HG03045 (cell line): ENCODE measurements around the gene CYBA.

Experiments
- ATAC-seq: cut with Tn5 transposase; IDR thresholded peaks from one replicate; pipeline ENCODE4 v1.9.1; 2021; ENCODE audit warnings: mild to moderate bottlenecking, moderate library complexity; ENCODE audit not compliant: unreplicated experiment

The CYBA gene

DNA sequence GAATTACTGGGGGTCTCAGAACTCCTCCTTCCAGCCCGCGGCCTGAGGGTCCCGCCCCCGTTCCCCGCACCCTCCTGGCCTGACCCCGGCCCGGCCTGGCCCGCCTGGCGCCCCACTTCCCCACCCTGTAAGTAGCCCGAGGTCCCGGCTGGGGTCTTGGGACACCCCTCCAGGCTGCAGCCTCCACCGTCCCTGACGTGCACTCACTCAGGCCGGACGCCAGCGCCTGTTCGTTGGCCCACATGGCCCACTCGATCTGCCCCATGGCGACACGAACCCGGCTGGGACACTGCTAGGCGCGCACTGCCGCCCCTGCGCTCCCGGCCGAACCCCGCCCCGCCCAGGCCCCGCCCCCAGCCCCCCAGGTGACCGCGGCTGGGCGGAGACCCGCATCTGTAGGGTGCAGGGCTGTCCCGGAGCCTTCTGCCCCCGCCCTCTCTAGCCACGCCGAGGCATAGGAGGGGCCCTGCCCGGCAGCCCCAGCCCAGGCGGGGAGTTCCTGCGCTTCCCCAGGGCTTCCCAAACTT lies at the start of gene CYBA:
CYBA (minus strand) TSS at position 305 of the 527 bp plus-strand sequence; CDS start at position 265, 40 bp downstream.
- peak; percentile 76 for ATAC-seq

DNA sequence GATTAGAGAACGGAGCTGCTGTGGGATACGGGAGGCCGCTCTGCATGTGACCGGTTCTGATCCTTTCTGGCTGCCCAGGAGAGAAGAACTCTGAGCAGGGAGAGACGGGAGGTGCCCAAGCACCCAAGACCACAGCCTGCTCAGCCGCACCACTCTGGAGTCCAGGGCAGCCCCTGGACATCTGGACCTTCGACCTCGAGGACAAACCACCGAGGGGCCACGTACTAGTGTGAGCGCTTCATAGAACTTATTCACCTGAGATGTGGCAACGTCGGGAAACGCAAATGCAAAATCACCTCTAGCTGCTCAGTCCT lies 49.4 kb upstream of the CYBA start:
- no peak for ATAC-seq

DNA sequence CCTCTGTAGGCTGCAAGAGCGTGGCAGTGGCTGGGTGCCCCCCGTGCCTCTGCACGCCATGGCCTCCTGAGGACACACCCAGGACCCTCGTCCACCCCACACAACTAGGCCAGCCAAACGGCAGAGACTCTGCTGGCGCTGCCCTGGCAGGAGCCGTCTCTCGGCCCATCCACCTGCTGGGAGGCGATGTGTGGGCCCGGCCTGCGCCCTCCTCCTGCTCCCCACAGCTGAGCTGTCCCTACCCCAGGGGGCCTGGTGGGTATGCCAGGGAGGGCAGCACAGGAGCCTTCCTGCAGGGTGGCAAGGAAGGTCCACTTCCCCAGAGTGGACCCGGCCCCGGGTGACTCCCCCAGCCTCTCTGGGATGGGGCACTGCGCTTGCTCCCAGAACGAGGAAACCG lies 48.3 kb upstream of the CYBA start:
- no peak for ATAC-seq

DNA sequence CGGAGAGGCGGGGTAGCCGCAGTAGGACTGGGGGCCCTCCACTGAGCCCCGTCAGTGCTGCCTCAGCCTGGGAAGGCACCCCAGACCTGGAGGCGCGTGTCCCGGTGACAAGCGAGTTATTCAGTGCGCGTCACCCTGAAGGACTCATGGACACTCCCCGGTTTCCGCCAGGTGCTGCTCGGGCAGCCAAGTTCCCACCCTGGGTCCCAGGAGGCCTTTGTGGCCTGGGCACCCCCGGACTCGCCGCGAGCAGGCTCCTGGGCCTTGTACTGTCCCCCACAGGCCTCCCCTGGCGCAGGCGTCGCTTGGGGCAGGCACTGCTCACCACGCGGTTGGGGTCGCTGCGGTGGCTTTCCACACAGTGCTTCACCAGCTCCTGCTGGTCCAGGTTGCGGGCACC lies 47.8 kb upstream of the CYBA start:
- ATAC-seq, result no peak

DNA sequence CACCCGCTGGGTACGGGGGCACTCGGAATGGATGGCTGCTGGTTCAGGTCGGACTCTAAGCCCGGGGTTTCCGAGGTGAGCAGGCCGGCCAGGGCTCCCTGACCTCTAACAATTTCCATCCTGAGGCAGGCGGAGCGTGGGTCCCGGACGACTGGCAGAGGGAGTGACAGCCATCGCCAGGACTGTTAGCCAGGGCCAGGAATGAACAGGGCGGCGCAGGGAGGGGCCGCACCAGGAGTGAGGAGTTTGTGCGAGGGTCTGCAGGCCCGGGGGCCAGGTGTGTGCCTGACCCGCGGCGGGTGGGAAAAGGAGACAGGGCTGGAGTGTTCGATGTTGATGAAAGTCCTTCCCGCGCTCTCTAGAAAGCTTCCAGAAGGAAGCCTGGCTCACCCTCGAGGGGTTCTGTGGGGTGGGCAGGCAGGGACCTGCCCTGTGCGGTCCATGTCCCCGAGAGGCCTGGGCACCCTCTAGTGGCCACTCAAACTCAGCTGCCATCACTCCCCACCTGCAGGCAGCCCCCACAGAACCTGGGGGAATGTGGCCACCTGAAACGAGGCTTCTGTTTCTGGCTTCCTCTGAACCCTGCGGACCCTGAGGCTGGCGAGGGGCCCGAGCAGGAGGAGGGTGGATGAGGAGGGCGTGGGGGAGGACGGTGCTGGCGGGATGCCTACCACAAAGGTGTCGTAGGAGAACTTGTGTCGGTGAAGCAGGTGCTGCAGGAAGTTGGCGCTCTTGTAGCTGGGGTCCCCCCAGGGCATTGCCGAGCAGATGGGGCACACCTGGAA lies 47.2 kb upstream of the CYBA start:
- ATAC-seq, result no peak

DNA sequence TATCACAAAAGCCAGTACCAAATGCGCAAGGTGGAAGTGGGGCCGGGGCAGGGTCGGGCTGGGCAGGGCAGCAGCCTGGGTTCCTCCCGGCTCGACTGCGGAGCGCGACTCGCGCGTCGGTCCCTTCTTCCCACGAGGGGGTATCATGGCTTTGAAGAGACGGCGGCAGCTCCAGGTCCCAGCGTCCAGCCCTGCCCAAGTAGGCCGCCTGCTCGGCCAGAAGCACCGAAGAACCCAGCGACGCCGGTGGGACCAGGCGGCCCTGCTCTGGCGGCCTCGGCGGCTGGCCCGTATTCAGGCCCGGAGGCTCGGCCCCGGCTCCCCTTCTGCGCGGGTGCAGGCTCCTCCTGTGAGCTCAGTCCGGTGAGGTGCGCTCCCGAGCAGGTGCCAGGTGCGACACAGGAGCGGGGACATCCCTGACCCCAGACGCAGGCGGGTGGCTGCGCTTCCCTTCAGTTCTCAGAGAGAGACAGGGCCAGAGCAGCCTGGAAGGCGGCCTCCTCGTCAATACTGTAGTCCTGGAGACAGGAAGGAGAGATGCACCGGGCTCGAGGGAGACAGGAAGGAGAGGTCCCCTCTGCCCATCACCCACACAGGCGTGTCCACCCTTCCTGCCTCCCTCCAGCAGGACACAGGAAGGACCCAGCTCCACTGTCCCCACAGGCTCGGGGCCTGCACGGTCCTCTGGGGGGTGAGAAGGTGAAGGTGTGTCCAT lies 46.4 kb upstream of the CYBA start:
- no peak for ATAC-seq

DNA sequence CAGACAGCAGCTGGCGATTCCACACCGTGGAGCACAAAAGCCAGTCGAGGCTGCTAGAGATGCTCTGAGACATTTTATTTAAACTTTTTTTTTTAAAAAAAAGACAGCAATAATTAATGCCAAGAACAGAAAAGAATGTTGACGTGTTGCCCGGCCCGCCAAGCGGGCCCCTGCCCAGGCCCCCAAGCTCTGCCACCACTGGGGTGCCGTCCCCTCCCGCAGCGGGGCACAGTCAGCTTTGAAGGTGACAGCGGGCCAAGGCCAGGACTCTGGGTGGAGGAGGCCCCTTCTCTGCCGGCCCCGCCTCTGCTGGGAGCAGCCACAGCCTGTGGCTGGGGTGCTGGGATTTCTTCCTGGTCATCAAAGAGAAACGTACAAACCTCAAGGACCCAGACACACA lies 45.6 kb upstream of the CYBA start:
- ATAC-seq, result no peak

DNA sequence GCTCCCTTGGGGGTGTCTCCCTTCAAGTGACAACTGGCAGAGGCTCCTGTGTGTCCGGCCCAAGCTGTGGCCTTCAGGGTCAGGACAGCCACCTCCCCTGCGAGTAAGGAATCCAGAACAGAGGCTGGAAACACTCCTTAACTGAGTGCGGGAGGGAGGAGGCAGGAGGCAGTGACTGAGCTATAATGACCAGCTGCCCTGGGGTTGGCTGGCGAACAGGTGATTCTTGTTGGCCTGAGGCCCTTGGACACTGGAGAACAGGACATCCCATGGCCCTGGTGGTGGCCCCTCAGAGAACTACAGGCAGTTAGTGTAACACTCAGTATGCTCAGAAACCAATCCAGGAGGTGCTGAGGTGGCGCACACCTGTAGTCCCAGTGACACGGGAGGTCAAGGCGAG lies 44.9 kb upstream of the CYBA start:
- ATAC-seq, result no peak

DNA sequence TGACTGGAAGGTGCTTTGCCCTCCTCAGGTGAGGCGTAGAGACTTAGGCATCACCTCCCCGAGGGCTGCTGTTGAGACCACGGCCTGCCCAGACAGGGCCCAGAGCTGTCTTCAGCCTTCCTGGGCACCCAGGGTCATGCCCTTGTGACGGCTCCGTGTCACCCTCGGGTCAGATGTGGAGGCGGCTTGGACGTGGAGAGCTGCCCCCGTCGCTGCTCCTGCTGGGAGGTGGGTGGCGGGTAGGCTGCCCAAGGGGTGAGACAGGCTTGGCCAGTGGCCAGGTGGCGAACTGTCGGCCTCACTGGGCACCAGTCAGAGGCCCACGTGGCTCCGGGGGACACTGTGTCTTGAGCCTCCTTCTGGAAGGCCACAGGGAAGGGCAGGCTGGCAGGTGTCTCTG lies 44.4 kb upstream of the CYBA start:
- no peak for ATAC-seq

DNA sequence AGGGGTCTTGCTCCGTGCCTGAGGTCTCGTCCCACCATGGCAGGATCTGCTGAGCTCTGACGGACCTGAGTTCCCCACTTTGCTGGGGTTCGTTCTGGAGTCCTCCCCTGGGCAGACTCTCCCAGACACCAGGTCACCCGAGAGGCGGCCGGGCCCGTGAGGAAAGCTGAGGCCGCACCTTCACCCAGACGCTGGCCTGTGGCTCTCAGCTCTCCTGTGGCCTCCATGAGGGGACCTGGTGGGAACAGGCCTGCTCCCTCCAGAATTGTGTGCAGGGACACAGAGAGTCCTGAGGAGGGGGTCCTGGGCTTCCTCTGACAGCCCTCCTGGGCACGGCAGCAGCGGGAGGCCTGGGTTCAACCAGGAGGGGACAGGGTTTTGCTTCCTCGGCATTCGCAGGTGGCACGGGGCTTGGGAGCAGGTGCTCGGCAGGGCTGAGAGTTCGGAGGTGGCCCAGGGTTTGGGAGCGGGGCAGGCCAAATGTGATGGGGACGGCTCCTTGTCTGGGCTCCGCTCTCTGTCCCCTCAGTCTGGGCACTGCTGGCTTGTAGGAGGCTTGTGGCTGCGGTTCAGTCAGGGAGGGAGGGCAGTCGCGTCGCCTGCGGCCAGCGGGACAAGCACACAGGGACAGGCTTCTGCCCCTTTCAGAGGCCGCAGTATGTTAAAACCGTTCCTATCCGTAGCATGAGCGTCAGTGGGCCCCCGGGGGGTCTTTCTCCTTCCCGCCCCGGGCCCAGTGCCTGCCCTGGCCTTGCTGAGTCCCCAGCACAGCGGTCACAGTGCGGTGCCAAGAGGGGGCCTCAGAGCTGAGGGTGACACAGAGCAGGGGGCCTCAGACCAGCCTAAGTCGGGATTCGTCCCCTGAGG lies 43.6 kb upstream of the CYBA start:
- no peak for ATAC-seq

DNA sequence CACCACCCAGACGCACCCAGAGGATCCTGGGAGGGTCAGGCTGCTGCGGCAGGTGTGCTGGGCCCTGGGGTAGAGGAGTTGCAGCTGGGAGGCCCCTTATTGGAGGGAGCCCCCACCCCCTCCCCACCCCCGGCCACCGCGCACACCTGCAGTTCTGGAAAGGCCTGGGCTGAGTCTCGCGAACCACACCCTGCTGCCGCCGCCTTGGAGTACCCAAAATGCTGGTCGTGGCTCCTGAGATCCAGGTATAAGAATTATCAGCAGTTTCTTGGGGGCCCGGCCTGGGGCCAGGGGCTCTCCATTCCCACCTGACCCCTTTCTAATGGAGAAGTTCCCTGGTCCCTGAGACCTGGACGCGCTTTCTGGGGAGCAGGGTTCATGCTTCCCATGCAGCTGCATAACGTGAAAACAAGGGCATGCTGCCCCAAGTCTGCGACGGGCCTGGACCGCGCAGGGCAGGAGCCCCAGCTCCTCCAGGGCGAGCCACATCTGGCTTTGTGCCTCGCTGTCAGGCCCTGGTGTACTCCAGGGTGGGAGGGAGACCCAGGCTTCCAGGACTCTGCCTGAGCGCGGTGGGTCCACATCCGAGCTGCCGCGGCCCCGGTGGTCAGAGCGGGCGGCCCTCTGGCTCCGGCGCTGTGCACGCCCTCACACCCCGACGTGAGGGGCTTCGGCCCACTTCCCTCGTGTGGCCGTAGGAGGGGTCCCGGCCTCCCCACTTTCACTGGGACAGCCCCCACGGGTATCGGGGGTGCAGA lies 42.7 kb upstream of the CYBA start:
- no peak for ATAC-seq

DNA sequence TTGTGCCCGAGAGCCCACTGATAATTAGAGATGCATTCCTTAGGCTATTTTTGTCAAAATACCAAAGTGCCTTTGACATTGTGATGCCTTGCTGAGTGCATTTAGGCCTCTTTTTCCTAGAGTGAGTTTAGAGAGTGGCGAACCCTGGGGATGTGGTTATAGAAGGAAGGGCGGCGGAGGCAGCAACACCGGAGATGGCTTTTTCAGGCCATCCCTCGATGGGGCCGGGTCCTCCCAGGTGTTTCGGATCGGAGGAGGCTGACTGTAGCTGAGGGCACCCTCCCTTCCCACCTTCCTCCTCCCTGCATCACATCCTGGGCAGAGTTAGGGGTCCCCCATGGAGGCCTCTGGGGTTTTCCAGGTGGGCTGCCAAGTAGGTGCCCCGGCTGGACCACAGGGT lies 42.0 kb upstream of the CYBA start:
- no peak for ATAC-seq

DNA sequence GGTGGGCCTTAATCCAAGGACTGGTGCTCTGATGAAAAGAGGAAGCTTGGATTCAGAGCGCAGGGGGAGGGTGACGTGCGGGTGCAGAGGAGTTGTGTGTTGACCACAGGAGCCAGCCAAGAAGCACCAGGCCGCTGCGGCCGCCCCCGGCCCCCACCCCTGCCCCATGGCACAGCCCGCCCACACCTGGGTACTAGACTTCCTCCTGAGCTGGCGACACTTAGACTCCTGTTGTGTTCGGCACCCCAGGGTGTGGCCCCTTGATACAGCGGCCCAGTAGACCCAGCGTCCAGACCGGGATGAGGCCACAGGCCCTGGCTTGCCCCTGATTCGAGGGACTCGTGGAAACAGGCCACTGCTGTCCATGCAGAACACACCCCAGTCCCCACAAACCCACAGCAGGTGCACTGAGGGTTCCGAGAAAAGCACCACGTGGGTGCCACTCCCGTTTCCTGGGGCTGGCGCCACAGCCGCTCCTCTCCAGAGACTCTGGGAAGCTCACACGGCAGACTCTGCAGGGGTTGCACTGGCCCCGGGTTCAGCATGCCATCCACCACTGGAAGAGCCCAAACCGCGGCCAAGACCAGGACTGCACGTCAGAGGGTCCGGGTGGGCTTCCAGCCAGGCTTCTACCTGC lies 41.2 kb upstream of the CYBA start:
- no peak for ATAC-seq

DNA sequence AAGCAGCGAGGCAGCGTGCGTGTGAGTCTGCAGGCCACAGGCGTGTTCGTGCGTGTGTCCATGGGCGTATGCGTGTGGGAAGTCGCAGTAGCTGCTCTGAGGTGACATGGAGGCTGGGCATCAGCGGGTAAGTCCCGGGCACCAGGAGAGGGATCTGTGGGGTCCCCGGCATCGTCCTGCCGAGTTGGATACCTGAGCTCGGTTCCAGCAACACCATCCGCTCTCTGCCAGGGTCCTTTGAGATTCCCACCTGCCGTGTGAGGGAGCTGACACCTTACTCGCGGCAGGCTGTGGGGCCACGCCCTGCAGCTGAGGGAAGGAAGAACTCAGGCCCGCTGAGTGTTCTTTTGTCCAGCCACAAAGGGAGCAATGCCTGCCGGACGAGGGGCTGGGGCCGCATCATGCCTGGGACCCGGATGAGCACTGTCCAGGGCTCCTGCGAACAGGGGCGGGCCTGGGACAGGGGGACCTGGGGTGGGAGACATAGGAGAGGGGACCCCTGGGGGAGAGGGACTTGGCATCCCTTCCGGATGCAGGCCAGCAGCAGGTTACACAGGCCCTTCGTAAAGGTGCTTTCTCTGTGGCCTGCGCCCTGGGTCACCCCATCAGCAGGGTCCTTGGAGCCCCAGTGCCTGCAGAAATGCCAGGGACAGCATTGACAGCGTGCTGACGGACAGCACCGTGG lies 40.4 kb upstream of the CYBA start:
- no peak for ATAC-seq

DNA sequence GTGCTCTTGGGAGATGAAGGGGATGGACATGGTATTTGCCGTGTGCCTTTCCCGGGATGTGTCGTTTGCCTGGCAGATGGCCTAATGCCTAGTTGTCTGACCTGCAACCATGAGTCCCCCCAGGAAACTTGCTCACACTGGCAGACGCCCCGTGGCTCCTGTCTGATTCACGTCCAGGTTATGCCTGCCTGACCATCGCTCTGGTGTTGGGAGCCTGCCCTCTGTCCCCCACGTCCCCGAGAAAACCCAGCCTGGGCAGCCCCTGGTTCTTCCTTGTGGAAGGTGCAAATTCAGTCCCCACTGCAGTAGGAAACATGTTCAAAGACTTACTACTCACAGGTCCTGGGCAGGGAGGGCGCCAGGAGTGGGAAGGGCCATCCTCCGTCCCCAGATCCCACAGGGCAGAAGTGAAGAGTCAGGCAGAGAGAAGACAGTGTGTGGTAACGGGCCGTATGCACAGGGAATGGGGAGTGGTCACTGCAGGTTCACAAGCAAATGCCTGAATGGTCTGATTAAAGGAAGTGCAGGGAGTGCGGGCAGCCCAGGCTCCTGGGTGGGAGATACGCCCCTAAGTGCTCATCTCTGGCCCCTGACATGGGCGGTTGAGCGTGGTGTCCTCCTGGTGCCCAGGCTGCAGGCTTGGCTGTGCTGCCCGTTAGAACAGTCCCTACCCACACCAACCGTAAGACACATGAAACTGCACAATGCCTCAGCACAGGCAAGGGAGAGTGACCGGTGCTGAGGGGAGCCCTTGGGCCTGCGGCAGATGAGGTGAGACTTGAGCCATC lies 39.7 kb upstream of the CYBA start:
- ATAC-seq, result no peak

DNA sequence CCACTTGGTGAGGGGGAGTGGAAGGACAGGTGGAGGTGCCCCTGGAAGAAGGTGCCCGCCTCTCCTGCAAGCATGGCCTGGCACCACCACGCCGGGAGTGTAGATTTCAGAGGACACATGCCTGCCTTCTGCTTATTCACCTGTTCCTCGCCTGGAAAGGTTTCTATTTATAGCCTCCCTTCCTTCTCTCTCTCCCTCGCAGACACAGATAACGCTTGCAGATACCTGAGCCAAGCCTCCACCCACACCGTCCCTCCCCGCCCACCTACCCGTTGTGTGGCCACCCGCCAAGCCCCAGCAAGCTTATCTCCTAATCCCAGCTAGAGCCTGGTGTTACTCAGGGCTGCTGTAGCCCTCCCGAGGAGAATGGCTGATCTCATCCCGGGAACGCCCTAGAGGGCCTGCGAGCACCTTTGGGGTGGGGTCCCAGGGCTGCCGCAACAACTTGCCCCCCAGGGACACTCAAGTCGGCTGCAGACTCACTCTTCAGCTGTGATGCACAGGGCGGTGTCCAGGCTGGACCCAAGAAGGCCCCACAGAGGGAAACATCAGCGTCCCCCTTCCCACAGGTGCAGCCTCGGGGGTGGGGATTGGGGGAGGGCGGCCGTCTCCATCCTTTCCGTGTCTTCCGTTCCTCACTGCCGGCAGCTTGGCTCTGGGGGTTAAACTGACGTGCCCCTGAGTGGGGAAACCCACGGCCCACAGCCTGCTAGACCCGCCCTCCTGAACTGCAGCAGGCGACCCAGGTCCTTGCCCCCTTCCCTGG lies 37.3 kb upstream of the CYBA start:
- ATAC-seq, result no peak

DNA sequence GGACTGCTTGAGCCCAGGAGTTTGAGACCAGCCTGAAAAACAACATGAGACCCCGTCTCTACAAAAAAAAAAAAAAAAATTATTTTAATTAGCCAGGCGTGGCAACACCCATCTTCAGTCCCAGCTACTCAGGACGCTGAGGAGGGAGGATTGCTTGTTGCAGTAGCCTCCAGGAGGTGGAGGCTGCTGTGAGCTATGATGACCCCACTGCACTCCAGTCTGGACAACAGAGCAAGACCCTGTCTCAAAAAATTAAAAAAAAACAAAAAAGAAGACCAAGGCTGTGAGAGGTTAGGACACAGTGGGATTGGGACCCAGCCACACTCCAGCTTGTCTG lies 36.8 kb upstream of the CYBA start:
- no peak for ATAC-seq

DNA sequence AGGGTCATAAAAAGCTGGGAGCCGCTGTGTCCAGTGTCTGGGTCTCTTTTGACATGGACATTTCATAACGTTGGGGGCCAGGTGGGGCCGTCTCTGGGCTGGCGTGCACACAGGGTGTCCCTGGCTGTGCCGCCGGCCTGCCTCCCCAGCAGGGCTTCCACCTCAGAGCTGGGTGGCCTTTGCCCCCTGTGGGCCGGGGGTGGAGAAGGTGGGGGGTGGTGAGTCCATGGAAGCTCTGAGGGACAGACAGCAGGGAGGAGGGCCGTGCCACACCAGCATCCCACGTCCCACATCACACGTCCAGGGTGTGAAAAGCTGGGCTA lies 36.4 kb upstream of the CYBA start:
- ATAC-seq, result no peak
